ENCODE measurements around the gene MANEAL. TPM values are rescaled to one million over a fixed set of nuclear protein-coding genes. Genes with fewer than 3 reads are reported as not detected.

MANEAL gene
- total RNA-seq, 1 experiment from 2014 or later: 31.3 TPM

GRCh38 chr1:37776946-37777516 is 16.6 kb upstream of the MANEAL start:
- no peak for DNase-seq (ENCODE audit: low spot score)
- in situ Hi-C loops (cut with HindIII; ENCODE audit: low sequenced_read_pairs): no loop called here

DNA sequence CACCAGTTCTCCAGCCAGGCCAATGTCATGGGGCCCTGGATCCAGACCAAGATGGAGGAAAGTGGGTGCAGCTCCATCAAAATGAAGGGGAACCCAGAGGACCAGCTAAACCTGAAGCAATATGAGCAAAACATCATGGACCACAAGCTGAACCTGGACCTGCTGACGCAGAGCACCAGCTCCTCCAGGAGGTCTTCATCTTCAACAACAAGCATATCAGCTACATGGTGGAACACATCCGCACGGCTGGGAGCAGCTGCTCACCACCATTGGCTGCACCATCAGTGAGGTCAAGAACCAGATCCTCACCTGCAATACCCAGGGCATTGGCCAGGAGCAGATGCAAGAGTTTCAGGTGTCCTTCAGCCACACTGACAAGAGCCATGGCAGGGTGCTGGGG is 15.0 kb upstream of the MANEAL start:
- DNase-seq (ENCODE audit: low spot score): no peak
- in situ Hi-C loops (cut with HindIII; ENCODE audit: low sequenced_read_pairs): no loop called here

- in situ Hi-C loops (cut with HindIII; ENCODE audit: low sequenced_read_pairs): no loop called here
- DNase-seq (ENCODE audit: low spot score): no peak
Observed at GRCh38 chr1:37782491-37782890, 11.2 kb upstream of the MANEAL start.

DNA sequence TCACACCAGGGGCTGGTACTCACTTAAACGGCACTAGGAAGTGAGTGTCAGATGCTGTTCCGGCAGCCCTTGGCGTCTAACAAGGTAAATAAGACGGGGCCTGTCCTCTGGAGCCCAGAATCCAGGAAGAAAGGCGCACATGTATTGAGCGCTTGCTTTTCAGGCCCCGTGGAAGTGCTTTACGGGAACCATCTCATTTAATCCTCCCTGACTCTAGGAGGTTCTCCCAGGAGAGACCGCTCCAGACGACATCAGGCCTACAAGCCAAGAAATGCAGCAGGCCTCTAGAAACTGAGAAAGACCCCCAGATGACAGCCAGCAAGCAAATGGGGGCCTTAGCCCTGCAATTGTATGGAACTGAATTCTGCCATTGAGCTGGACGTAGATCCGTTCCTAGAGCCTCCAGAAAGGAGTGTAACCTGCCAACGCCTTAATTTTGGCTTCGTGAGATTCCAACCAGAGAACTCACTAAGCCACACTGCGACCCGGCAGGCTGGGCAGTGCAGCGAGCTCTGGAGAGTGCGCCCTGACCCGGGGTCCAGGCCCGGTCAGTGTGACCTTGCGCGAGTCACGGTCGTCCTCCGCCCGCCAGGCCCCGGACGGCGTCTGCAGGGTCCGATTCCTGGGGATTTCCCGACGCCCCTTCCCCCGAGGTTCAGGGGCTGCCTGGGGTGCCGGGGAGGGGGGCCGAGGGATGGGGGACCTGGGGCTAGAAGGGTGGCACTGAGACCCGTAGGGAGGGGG is 532 bp upstream of the MANEAL start:
- in situ Hi-C loops (cut with HindIII; ENCODE audit: low sequenced_read_pairs): no loop called here
- no peak for DNase-seq (ENCODE audit: low spot score)

GRCh38 chr1:37794372-37795339 is 1.0 kb downstream of the MANEAL start:
- in situ Hi-C loops (cut with HindIII; ENCODE audit: low sequenced_read_pairs): no loop called here

GRCh38 chr1:37795340-37796125 is 1.9 kb downstream of the MANEAL start:
- in situ Hi-C loops (cut with HindIII; ENCODE audit: low sequenced_read_pairs): no loop called here
- no peak for DNase-seq (ENCODE audit: low spot score)

More at GRCh38 chr1:37794372-37795339, 1.0 kb downstream of the MANEAL start:
- peak; percentile 31 for DNase-seq (ENCODE audit: low spot score)

- no peak for DNase-seq (ENCODE audit: low spot score)
- in situ Hi-C loops (cut with HindIII; ENCODE audit: low sequenced_read_pairs): no loop called here
Observed at GRCh38 chr1:37797750-37798345, 4.2 kb downstream of the MANEAL start.

- DNase-seq (ENCODE audit: low spot score): no peak
- in situ Hi-C loops (cut with HindIII; ENCODE audit: low sequenced_read_pairs): no loop called here
Observed at GRCh38 chr1:37802439-37802838, 8.8 kb downstream of the MANEAL start.

- DNase-seq (ENCODE audit: low spot score): no peak
- in situ Hi-C loops (cut with HindIII; ENCODE audit: low sequenced_read_pairs): no loop called here
Observed at GRCh38 chr1:37807220-37807554, 13.5 kb downstream of the MANEAL start.

DNA sequence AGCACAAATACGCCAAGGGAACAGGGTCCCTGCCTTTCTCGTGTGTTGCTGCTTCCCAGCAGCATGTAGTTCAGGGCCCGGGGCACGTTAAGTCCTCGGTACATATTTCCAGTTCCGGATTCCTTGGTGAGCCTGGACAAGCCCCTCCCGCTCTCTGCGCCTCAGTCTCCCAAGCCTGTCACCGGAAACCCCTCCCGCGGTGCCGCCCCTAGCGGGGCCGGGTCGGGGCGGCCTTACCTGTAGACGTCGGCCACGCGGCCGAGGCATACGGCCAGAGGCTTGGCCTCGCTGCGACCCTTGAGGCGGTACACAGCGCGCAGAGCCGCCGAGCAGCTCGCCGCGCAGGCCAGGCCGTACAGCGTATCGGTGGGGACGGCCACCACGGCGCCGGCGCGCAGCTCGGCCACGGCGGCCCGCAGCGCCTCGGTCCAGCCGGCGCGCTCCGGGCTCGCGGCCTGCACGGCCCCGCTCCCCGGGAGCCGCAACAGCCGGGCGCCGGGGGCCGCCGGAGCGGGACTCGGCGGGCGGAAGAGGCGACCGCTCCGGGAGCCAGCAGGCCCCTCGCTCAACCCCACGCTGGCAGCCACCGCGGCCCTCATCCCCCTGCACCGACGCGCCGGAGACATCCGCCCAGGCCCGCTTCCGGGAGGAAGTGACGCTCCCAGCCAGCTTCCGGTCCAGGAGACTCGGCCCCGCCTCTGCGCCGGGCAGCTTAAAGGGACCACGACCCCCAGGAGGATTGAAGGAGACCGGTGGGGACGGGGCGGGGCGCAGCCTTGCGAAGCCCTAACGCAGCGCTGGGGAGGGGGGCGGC is 14.1 kb downstream of the MANEAL start, which contains the start of the genes C1orf122 and YRDC:
Gene C1orf122, plus strand, starts transcription at position 236 of the 814 bp plus-strand sequence. CDS start 615 bp downstream, outside the sequence.
Gene YRDC, minus strand, starts transcription at position 654 of the 814 bp plus-strand sequence. Its CDS starts 28 bp downstream, at position 626.
- peak; percentile 92 for DNase-seq (ENCODE audit: low spot score)

DNA sequence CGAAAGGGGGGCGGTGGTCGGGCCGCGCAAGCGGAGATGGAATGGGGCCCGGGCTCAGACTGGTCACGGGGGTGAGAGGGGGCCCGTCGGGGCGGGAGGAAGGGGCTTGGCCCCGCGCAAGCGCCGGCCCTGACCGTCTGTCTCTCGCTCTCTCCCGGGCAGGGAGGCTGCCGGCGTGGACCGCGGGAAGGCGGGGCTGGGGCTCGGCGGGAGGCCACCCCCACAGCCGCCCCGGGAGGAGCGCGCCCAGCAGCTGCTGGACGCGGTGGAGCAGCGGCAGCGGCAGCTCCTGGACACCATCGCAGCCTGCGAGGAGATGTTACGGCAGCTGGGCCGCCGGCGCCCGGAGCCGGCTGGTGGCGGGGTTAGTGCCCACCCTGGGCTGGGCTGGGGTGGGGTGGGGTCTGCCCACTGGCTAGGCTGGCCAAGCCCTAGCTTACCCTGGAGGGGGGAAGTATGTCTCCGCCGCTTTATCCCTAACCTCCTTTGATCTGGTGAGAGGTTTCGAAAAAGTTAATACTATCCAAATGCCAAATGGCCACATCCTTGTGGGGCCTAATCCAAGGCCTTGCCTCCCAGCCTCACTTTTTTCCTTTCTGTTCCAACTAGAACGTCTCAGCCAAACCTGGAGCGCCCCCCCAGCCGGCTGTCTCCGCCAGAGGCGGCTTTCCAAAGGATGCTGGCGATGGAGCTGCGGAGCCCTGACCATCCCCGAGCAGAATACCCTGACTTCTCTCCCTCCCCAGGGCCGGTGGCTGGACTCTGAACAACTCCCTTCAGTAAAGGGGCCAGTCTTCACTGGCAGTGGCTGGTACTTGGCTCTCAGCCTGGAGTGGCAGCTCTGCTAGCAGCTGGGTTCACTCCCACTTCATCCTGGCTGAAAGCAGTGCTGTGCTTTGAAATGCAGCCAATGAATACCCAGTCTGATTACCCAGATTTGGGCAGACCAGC is 15.0 kb downstream of the MANEAL start:
- DNase-seq (ENCODE audit: low spot score): peak; percentile 66
- in situ Hi-C loops (cut with HindIII; ENCODE audit: low sequenced_read_pairs): no loop called here

More for the DNA sequence above, 14.1 kb downstream of the MANEAL start, which contains the start of the genes C1orf122 and YRDC:
- in situ Hi-C loops (cut with HindIII; ENCODE audit: low sequenced_read_pairs): no loop called here

DNA sequence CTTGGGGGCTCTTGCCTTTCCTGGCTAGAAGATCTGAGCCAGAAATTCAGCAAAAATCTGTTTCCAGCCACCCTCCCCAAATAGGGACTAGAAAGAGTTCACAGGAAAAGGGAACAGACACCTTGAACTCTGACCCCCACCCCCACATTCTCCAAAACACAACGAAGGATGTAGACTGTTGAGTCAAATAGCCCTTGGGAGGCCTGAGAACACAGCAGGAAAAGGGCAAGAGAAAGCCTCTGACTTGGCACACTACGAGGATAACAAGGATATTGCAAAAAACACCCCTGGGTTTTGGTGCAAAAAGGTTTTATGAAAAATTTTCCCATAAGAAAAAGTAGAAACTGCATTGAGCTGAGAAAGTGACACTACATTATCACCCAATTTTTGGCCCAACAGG is 16.3 kb downstream of the MANEAL start:
- DNase-seq (ENCODE audit: low spot score): no peak
- in situ Hi-C loops (cut with HindIII; ENCODE audit: low sequenced_read_pairs): no loop called here

DNA sequence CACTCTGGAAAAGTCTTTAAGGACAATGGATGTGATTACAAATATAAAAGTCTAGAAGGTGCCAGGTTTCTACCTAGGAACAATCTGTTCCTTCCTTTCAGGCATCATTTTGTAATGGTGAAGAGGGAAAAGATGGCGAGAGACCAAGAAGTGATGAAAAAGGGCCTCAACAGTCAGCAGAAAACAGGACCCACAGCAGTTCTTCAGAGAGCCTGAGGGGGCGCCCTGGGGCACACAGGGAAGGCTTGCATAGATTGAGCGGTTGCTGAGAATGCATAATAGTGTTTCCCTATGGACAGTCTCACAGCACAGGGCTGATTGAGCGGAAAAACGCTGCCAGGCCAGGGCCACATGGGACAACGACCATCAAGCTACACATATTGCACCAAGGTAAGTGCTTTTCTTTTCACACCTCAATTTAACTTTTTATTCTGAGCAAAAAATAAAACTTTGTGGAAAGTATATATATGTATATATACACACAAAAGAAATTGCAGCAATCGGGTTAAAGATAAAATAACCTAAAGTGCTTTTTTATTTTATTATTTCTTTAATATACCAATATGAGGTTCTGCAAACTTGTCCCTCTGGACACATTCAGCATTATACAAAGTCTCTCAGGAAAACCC is 17.5 kb downstream of the MANEAL start:
- DNase-seq (ENCODE audit: low spot score): peak; percentile 79
- in situ Hi-C loops (cut with HindIII; ENCODE audit: low sequenced_read_pairs): no loop called here

- in situ Hi-C loops (cut with HindIII; ENCODE audit: low sequenced_read_pairs): no loop called here
- no peak for DNase-seq (ENCODE audit: low spot score)
Observed at GRCh38 chr1:37813529-37814145, 20.0 kb downstream of the MANEAL start.

DNA sequence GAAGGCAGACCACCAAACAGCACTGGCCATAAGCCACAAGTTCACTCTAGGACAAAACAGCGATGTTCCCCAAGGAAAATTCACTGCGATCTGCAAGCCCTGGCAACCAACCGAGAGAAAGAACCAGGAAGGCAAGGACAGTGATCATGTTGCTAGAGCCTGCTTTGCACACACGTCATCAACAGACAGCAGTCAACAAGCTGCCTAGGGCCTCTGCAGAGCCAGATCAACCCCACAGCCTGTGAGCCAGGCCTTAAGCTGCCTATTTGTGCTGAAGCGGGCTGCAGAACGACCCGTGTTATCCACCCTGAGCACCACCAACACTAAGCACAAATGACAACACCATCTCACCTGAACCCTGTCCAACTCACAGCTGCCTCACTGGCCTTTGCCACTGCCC is 20.6 kb downstream of the MANEAL start:
- no peak for DNase-seq (ENCODE audit: low spot score)
- in situ Hi-C loops (cut with HindIII; ENCODE audit: low sequenced_read_pairs): no loop called here

DNA sequence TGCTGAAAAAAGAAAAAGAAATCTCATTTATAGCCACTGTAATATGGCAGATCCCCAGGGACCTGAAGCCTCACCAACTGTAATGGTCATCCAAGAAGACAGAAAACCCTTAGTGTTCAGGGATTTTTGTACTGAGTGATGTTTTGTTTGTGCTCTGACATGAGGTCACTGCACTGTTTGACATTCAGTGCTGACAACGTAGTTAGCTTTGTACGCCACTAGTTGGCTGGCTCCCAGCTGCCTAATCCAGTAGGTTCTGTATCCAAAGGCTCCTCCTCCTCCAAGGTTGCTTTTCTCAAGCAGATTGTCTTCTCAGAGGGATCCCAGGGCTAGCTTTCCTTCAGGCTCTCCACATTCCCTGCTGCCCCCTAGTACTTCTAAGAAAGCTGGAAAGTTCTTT is 23.8 kb downstream of the MANEAL start:
- in situ Hi-C loops (cut with HindIII; ENCODE audit: low sequenced_read_pairs): no loop called here
- no peak for DNase-seq (ENCODE audit: low spot score)

Measured in G401 (cell line).